Bronchial epithelial cell (primary cell): ENCODE results near the gene SPTBN1. TPM values are rescaled to one million over a fixed set of nuclear protein-coding genes. Genes with fewer than 3 reads are reported as not detected.

Experiments
- DNase-seq: peaks from one replicate; pipeline ENCODE4 v3.0.0-alpha.2; 2010; ENCODE audit warnings: low read depth
- FAIRE-seq: peaks from 2 replicates; lab custom pipeline; 2011; peaks lifted over from hg19 to GRCh38; lab: Jason Lieb, UNC
- H3K27me3 ChIP-seq: 2 replicates; pipeline ENCODE4 v1.5.1; 2011; ENCODE audit warnings: low read length; ENCODE audit not compliant: control insufficient read depth, insufficient read depth
- H3K36me3 ChIP-seq: 2 replicates; pipeline ENCODE4 v1.5.1; 2011; ENCODE audit warnings: low read length; ENCODE audit not compliant: control insufficient read depth, insufficient read depth
- H3K4me3 ChIP-seq: 2 replicates; pipeline ENCODE4 v1.5.1; 2011; ENCODE audit warnings: mild to moderate bottlenecking, low read depth, low read length, control low read depth
- total RNA-seq: library from RNA; depleted of rRNA; stranded (reverse); fragments of >200 nt; gene quantifications from 2 replicates; pipeline ENCODE4 v1.2.1, GENCODE V29; 2014
- TF ChIP-seq, protein P1 (sequence below): IDR thresholded peaks from 2 replicates; pipeline ENCODE4 v1.5.1; 2011; ENCODE audit warnings: mild to moderate bottlenecking, moderate library complexity, low read length, control low read depth, inconsistent platforms; ENCODE audit not compliant: insufficient read depth, severe bottlenecking

SPTBN1 gene
- total RNA-seq, 1 donor from 2014 or later = 339 TPM

DNA sequence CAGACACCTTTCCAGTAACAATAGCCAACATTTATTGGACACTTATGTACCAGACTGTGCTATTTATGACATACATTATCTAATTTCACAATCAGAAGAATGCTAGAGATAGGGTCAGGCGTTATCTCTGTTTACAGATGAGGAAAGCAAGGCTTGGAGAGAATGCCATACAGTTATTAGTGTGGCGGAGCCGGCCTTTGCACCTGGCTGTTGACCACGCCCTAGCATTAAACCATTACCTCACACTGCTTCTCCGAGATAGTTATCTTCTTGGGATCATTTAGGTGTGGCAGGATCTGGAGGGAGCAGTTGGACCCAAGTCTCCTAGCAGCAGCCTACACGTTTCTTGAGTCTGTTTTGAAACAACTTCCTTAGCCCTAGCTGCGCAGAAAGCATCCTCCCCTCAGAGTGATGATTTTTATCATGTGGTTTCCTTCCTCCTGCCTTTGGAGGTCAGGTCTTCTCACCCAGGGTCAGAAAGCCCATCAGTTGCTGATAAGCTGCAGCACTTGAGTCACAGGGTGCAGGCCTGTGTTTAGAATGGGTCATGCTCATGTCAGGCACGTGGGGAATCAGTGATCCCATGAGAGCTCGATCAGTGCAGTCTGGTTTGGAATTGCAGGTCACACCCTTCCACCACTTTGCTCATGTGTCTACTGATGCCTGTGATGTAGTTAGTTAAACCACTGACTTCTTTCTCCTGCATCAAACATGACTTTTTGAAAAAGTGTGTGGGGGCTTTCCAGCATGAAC, 118.2 kb downstream of the SPTBN1 start:
- Histone ChIP-seq H3K36me3 (peaks cover 1% of the 10 kb centered on the region), H3K27me3 (no peaks in the 10 kb centered on the region), H3K4me3 (no peak overlapping the region)
- no peak for FAIRE-seq
- DNase-seq = peak; percentile 72
- TF ChIP-seq, protein P1, sequence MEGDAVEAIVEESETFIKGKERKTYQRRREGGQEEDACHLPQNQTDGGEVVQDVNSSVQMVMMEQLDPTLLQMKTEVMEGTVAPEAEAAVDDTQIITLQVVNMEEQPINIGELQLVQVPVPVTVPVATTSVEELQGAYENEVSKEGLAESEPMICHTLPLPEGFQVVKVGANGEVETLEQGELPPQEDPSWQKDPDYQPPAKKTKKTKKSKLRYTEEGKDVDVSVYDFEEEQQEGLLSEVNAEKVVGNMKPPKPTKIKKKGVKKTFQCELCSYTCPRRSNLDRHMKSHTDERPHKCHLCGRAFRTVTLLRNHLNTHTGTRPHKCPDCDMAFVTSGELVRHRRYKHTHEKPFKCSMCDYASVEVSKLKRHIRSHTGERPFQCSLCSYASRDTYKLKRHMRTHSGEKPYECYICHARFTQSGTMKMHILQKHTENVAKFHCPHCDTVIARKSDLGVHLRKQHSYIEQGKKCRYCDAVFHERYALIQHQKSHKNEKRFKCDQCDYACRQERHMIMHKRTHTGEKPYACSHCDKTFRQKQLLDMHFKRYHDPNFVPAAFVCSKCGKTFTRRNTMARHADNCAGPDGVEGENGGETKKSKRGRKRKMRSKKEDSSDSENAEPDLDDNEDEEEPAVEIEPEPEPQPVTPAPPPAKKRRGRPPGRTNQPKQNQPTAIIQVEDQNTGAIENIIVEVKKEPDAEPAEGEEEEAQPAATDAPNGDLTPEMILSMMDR = no peak

- Histone ChIP-seq H3K4me3 (no peak overlapping the region), H3K27me3 (no peaks in the 10 kb centered on the region), H3K36me3 (peaks cover 1% of the 10 kb centered on the region)
- TF ChIP-seq, protein P1 = no peak
- DNase-seq = no peak
- FAIRE-seq = no peak
These were observed 118.7 kb downstream of the SPTBN1 start for GRCh38 chr2:54574860-54575247.

DNA sequence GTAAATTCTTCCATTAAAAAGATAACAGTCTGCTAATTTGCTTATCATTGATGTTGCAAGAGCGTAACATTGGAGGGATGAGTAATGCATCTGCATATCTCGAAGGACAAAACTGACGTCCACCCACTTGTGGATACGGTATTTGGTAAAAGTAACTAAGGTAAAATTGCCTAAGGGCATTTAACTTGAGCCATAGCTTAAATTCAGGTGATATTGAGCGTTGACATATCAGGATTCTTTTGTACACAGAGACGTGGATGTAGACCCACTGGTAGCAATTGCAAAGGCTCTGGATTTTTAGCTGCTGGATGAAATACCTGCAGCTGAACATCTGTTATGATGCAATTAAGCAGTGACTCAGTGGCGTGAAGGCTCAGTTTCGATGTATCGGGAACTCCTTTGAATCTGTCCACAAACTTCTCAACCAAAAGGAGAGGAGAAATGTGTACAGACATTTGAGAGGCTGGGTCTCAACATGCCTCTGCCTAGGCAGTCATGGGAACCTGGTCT, 119.3 kb downstream of the SPTBN1 start:
- TF ChIP-seq, protein P1 = no peak
- Histone ChIP-seq H3K27me3 (no peaks in the 10 kb centered on the region), H3K4me3 (no peak overlapping the region), H3K36me3 (peaks cover 1% of the 10 kb centered on the region)
- DNase-seq (peak; percentile 100), FAIRE-seq (peak; percentile 90)

DNA sequence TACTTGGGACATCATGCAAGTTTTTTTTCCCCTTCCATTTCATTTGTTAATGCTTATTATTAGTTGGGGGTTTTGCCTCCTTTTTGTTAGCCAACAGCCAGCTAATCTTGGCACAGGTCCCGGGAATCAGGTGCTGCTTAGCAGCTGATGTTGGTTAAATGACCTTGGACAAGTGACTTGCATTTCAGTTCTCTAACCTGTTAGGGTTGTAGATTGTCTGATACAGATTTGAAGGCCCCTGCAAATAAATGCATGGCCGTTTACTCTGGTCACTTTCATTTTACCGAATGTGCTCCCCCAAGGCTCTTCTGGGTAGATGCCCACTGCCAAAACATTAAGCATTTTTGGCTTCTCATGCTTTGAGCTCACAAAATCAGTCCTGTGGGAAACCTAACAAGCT, 120.9 kb downstream of the SPTBN1 start:
- FAIRE-seq = no peak
- TF ChIP-seq, protein P1 = no peak
- Histone ChIP-seq H3K4me3 (no peak overlapping the region), H3K27me3 (no peaks in the 10 kb centered on the region), H3K36me3 (peaks cover 5% of the 10 kb centered on the region)
- DNase-seq = no peak

GRCh38 chr2:54577944-54578647, 122.0 kb downstream of the SPTBN1 start:
- FAIRE-seq (no peak), DNase-seq (no peak)
- TF ChIP-seq, protein P1 = no peak
- Histone ChIP-seq H3K27me3 (no peaks in the 10 kb centered on the region), H3K36me3 (peaks cover 6% of the 10 kb centered on the region), H3K4me3 (no peak overlapping the region)
